Prostate gland (tissue), 2 donors: ENCODE data around the gene NINL.

Experiments
- POLR2A ChIP-seq: fragments of 450-650 bp; IDR thresholded peaks from one replicate; pipeline ENCODE4 v1.6.1; 2016; ENCODE audit warnings: antibody characterized with exemption, mild to moderate bottlenecking
- TF ChIP-seq, protein P1 (sequence below), 4 experiments: fragments of 200-600 bp in 2 of 4; fragments of 450-650 bp in 2 of 4; sonication (generic) in 2 of 4; IDR thresholded peaks; 1 replicate in 3 of 4; 2 replicates in 1 of 4; pipeline ENCODE4 v1.5.1; 2016 to 2019; ENCODE audit warnings: antibody characterized with exemption in 4 of 4, mild to moderate bottlenecking in 2 of 4, moderate library complexity in 2 of 4

DNA sequence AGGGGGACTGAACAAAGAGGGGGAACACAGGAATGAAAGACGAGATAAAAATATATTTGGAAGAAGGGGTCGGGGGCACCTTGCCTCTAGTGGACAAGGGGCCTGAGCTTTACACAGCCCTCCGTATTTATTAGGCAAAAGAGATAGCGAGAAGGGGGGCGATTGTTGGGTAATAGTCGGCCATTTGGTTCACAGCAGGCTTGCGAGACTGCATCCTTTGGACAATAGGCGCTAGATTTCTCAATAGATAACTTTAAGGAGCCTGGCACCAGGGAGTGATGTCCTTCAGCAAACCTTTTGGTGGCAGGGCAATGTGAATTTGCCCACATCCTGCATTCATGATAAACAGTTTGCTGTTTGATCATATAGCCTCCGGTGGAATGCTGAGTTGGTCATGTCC is 41.4 kb upstream of the NINL start:
- TF ChIP-seq POLR2A, result no peak
- TF ChIP-seq, protein P1, sequence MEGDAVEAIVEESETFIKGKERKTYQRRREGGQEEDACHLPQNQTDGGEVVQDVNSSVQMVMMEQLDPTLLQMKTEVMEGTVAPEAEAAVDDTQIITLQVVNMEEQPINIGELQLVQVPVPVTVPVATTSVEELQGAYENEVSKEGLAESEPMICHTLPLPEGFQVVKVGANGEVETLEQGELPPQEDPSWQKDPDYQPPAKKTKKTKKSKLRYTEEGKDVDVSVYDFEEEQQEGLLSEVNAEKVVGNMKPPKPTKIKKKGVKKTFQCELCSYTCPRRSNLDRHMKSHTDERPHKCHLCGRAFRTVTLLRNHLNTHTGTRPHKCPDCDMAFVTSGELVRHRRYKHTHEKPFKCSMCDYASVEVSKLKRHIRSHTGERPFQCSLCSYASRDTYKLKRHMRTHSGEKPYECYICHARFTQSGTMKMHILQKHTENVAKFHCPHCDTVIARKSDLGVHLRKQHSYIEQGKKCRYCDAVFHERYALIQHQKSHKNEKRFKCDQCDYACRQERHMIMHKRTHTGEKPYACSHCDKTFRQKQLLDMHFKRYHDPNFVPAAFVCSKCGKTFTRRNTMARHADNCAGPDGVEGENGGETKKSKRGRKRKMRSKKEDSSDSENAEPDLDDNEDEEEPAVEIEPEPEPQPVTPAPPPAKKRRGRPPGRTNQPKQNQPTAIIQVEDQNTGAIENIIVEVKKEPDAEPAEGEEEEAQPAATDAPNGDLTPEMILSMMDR (IDR thresholded peaks at IDR 0.05), result no peak
